RWPE2 (cell line): ENCODE measurements around the gene INO80B.

ENCODE experiments used
- ATAC-seq: fragments of 200-7000 bp; cut with Tn5 transposase; 3 replicates; pipeline ENCODE4 v1.9.1; 2021; ENCODE audit warnings: low read depth
- DNase-seq: peaks from one replicate; pipeline ENCODE4 v3.0.0-alpha.2; 2020; ENCODE audit warnings: low spot score
- H3K27ac ChIP-seq: fragments of 450-650 bp; 2 replicates; pipeline ENCODE4 v1.5.1; 2017; ENCODE audit warnings: mild to moderate bottlenecking; ENCODE audit not compliant: poor library complexity, severe bottlenecking
- H3K27me3 ChIP-seq: fragments of 250-450 bp; sonication (Bioruptor Pico); 2 replicates; pipeline ENCODE4 v1.5.1; 2021; ENCODE audit warnings: mild to moderate bottlenecking, moderate library complexity; ENCODE audit not compliant: insufficient read depth, poor library complexity, severe bottlenecking
- H3K36me3 ChIP-seq: fragments of 250-450 bp; sonication (Bioruptor Pico); 2 replicates; pipeline ENCODE4 v1.5.1; 2020; ENCODE audit warnings: low read depth, mild to moderate bottlenecking, moderate library complexity
- H3K4me1 ChIP-seq: fragments of 250-450 bp; sonication (Bioruptor Pico); 2 replicates; pipeline ENCODE4 v1.5.1; 2021; ENCODE audit warnings: mild to moderate bottlenecking, moderate library complexity; ENCODE audit not compliant: insufficient read depth, poor library complexity, severe bottlenecking
- H3K4me3 ChIP-seq: fragments of 250-450 bp; sonication (Bioruptor Pico); 2 replicates; pipeline ENCODE4 v1.5.1; 2021; ENCODE audit warnings: mild to moderate bottlenecking, moderate library complexity; ENCODE audit not compliant: severe bottlenecking
- H3K9me3 ChIP-seq: fragments of 250-450 bp; sonication (Bioruptor Pico); 2 replicates; pipeline ENCODE4 v1.5.1; 2021; ENCODE audit warnings: mild to moderate bottlenecking, moderate library complexity; ENCODE audit not compliant: severe bottlenecking
- TF ChIP-seq, protein P1 (sequence below): fragments of 450-650 bp; IDR thresholded peaks from one replicate; pipeline ENCODE4 v1.5.1; 2017; ENCODE audit warnings: mild to moderate bottlenecking, moderate library complexity; ENCODE audit not compliant: poor library complexity, severe bottlenecking

Gene INO80B

DNA sequence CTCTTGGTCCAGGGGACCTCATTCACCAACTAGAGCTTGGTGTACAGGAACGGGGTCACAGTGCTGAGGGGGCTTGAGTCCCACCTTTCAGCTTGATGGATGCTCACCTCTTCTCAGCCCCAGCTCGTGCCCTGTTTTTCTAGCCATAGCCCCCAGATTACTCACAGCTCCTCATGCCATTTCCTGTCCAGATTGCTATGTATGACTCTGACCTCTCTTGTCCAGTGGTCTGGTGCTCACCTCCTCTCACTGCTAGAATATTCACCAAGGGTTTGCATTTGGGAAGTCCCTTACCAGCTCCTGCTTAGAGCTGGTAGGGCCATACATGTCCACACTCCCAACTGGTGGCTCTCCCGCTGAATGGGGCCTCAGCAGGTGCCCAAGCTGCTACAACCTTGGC is 38.7 kb downstream of the INO80B start:
- DNase-seq (no peak), ATAC-seq (no peak)
- peaks cover 37% of the 10 kb centered on the region for H3K36me3 ChIP-seq
- no peaks in the 10 kb centered on the region for H3K27me3 ChIP-seq
- TF ChIP-seq, protein P1, sequence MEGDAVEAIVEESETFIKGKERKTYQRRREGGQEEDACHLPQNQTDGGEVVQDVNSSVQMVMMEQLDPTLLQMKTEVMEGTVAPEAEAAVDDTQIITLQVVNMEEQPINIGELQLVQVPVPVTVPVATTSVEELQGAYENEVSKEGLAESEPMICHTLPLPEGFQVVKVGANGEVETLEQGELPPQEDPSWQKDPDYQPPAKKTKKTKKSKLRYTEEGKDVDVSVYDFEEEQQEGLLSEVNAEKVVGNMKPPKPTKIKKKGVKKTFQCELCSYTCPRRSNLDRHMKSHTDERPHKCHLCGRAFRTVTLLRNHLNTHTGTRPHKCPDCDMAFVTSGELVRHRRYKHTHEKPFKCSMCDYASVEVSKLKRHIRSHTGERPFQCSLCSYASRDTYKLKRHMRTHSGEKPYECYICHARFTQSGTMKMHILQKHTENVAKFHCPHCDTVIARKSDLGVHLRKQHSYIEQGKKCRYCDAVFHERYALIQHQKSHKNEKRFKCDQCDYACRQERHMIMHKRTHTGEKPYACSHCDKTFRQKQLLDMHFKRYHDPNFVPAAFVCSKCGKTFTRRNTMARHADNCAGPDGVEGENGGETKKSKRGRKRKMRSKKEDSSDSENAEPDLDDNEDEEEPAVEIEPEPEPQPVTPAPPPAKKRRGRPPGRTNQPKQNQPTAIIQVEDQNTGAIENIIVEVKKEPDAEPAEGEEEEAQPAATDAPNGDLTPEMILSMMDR, result no peak
- no peaks in the 10 kb centered on the region for H3K9me3 ChIP-seq
- H3K4me1 ChIP-seq, result peaks cover 2% of the 10 kb centered on the region
- H3K4me3 ChIP-seq, result no peak overlapping the region
- no peak overlapping the region for H3K27ac ChIP-seq

DNA sequence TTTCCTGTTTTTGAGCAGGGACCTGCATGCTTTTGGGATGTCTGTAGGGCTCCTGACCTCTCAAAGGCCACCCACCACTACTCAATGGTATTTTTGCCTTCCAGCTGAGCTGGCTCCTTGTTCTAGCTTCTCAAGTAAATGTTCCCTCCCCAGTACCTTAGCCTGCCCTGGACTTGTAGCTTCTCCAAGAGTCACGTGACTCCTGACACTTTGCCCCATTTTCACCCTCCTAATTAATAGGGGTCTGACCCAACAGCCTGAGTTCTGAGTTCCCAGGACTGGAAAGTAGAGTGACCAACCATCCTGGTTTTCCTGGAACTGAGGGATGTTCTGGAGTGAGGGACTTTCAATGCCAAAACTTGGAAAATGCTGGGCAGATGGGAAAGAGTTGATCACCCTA is 40.6 kb downstream of the INO80B start:
- Histone ChIP-seq H3K27ac (no peak overlapping the region), H3K4me1 (peaks cover 8% of the 10 kb centered on the region), H3K4me3 (no peak overlapping the region), H3K36me3 (peaks cover 26% of the 10 kb centered on the region), H3K27me3 (peaks cover 14% of the 10 kb centered on the region), H3K9me3 (no peaks in the 10 kb centered on the region)
- ATAC-seq (no peak), DNase-seq (no peak)
- TF ChIP-seq, protein P1, result no peak

DNA sequence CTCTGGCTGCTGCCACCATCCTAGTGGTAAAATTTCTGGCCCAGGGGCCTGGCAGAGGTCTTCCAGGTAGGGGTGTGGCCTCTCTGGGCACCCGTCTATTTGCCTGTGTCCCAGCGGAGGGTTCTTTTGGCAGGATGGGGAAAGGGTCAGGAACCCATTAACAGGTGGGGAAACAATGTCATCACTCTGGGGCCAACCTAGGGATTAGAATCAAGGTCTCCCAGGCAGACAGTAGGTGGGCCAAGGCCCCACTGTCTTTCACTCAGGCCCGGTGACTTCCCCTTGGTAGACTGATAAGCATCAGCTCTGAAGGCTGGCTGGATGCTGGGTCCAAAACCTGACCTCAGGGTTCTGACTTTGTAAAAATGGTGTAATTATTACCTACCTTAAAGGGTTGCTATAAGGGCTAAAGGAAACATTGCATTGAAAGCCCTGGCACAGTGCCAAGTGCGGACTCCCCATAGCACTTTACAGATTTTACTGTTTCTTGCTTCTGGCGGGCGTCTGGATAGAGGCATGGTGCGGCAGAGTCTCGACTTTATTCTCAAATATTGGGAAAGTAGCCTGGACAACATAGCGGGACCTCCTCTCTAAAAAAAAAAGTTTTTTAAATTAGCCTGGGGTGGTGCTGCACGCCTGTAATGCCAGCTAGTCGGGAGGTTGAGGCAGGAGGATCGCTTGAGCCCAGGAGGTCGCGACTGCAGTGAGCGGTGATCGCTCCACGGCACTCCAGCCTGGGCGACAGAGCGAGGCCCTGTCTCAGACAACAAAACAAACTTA is 42.3 kb downstream of the INO80B start:
- DNase-seq, result no peak
- peaks cover 8% of the 10 kb centered on the region for H3K36me3 ChIP-seq
- no peaks in the 10 kb centered on the region for H3K9me3 ChIP-seq
- H3K4me1 ChIP-seq, result peaks cover 8% of the 10 kb centered on the region
- no peak overlapping the region for H3K4me3 ChIP-seq
- TF ChIP-seq, protein P1, result no peak
- H3K27me3 ChIP-seq, result peaks cover 14% of the 10 kb centered on the region
- H3K27ac ChIP-seq, result no peak overlapping the region
- ATAC-seq, result no peak

DNA sequence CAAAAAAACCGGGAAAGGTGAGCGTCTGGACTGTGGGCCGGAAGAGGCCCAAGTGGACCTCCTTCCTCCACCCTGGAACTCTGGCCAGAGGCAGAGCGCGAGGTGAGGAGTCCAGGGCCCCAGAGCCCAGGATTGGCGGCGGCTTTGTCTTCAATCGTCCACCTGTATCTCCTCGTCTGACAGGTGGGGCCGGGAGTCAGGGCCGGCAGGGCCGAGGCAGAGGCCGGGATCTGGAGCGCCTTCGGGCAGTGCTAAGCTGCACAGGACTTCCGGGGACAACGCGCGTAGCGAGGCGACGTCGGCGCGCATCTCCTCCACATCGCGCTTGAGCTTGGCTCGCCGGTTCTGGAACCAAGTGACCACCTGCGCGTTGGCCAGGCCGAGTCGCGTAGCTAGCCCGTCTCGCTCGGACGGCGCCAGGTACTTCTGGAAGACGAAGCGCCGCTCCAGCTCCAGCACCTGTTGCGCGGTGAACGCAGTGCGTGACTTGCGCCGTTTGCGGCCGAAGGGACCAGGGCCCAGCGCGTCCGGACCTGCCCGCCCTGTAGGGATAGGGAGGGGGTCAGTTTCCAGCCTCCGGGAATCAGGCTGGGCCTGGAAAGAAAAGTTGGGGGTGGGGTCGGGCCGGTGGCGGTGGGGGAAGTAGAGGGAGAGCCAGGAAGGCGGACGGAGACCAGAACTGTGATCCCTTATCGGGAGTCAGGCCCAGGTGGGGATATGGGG is 43.1 kb downstream of the INO80B start:
- Histone ChIP-seq H3K4me3 (peak overlapping the region; percentile 2), H3K9me3 (no peaks in the 10 kb centered on the region), H3K27ac (no peak overlapping the region), H3K27me3 (peaks cover 14% of the 10 kb centered on the region), H3K36me3 (peaks cover 3% of the 10 kb centered on the region; the same call in 1 of the 2 replicates), H3K4me1 (peaks cover 8% of the 10 kb centered on the region)
- DNase-seq (no peak), ATAC-seq (peak; percentile 24)
- TF ChIP-seq, protein P1, result no peak
